ENCODE measurements around the gene METTL26. TPM values are rescaled to one million over a fixed set of nuclear protein-coding genes. Genes with fewer than 3 reads are reported as not detected.

METTL26 gene
- total RNA-seq = 69.9 and 100 TPM in 2 replicates

DNA sequence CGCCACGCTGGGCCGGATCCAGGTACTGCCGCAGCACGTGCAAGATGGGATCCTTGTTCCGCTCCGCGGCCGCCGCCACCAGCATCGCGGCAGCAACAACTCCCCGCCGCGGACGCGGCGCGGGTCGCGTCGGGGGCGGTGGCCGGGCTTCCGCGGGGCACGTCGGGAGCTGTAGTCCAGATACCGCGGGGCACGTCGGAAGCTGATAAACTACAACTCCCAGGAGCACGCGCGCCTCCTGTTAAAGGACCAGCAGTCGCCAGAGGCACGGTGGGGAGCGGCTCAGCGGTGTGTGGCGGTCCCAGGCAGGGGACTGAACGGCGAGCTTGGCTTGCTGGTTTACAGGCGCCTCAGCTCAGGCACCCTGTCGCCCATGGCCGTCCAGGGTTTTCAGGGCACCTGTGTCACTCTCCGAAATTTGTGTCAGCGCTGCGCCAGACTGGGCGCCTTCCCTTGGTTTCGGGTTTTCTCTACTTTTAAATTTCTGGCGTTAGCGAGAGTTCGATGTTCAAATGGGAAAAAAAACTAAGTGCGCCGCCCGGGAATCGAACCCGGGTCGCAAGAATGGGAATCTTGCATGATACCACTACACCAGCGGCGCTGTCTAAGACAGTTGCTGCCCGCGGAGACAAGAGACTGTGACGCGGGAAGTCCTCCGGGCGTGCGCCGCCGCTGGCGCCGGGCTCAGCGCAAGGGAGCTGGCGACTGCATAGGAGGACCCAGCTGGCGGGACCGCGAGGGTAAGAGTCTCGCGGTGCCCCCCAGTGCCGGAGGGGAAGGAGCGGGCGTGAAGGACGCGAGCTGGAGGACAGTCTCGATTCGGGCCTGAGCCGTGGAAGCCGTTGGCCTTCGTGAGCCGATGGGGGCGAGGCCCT lies at the start of gene METTL26:
METTL26 (minus strand) TSS at position 100 of the 875 bp plus-strand sequence; CDS start at position 85, 15 bp downstream.

DNA sequence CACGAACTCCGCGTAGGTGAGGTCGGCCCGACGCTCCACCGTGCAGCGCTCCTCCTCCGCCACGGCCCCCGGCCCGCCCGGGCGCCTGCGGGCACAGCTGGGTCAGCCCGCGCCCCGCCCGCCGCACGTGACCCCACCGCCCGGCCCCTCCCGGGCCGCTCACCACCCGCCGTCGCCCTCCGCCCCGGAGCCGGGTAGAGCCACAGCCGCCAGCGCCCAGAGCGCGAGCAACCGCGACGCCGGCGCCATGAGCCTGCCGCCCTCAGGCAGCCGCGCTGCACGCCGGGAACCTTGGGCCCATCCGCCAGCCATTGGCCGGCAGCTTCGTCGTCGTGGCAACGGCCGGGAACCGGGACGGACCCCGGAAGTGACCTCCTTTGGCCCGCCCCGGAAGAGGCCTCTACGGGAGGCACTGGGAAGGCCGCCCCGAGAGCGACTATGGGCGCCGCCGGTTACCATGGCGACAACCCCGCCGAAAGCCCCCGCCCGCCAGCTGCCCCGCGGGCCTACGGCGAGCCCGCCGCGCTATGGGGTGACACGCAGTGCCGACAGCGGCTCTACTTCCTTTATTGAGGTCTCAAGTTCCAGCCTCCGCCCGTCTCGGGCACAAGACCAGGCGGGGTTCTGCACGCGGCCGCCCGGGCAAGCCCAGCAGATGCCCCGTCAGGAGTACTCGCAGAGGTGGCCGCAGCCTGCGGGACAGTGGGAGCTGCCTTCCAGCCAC lies 48.1 kb upstream of the METTL26 start, which contains the start of gene JMJD8:
JMJD8 (minus strand) TSS at position 264 of the 724 bp plus-strand sequence; CDS start at position 249, 15 bp downstream.

DNA sequence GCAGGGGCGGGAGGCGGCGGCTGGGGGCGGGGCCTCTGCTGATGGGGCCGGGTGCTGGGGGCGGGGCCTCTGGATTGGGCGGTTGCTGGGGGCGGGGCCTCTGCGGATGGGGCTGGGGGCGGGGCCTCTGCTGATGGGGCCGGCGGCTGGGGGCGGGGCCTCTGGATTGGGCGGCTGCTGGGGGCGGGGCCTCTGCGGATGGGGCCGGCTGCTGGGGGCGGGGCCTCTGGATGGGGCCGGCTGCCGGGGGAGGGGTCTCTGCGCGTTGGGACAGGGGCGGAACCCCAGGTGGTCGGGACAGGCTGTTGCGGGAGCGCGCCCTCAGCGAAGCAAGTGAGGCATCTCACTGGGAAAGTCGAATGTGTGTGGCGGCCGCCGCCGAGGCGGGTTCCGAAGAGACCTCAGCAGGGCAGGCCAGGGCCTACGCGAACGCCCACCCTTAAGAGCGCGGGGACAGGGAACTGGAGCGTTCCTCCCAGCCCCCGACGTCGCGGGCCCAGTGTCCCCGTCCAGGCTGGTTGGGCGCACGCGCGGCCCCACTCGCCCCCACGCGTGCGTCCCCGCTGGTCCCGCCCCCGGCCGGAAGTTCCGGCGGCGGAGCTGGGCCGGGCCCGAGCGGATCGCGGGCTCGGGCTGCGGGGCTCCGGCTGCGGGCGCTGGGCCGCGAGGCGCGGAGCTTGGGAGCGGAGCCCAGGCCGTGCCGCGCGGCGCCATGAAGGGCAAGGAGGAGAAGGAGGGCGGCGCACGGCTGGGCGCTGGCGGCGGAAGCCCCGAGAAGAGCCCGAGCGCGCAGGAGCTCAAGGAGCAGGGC lies 43.9 kb upstream of the METTL26 start, which contains the start of gene STUB1:
STUB1 (plus strand) TSS at position 597 of the 811 bp plus-strand sequence; CDS start at position 713, 116 bp downstream.

DNA sequence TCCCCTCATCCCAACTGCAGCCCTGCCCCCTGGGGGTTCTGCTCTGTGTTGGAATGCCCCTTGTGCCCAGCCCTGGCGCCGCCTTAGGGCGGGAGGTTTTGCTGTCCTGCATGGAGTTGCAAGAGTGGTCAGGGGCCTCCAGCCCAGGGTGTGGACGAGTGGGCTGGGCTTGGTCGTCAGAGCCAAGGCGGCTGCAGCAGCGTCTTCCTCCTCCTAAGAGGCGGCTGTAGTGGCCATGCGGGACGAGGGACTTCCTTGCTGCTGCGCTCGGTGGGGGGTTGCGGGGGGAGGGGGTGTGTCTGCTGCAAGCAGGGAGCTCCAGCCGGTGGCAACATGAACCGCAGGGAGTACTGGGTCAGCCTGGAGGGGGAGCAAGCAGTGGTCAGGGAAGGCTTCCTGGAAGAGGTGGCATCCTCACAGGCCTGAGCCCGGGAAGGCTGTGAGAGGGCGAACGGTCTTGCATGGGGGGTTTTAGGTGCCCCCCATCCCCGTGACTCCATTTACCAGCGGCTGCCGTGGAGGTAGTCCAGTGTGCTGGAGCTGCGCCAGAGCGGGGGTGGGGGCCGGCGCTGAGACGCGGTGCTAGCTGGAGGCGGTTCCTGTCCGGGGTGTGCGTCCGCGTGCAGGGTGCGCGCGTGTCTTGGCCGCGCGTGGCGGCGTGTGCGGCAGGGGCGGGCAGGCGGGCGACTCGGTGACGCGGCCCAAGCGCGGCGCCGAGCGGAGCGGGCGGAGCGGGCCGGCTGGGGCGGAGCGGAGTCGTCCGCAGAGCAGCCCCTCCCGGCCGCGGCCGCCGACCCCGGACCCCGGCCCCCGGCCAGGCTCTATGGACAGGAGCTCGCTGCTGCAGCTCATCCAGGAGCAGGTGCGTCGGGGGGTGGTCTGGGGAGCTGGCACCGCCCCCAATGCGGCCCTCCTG lies 39.1 kb upstream of the METTL26 start, which contains the start of gene RHBDL1:
RHBDL1 (plus strand) TSS at position 704 of the 916 bp plus-strand sequence; CDS start at position 824, 120 bp downstream.

DNA sequence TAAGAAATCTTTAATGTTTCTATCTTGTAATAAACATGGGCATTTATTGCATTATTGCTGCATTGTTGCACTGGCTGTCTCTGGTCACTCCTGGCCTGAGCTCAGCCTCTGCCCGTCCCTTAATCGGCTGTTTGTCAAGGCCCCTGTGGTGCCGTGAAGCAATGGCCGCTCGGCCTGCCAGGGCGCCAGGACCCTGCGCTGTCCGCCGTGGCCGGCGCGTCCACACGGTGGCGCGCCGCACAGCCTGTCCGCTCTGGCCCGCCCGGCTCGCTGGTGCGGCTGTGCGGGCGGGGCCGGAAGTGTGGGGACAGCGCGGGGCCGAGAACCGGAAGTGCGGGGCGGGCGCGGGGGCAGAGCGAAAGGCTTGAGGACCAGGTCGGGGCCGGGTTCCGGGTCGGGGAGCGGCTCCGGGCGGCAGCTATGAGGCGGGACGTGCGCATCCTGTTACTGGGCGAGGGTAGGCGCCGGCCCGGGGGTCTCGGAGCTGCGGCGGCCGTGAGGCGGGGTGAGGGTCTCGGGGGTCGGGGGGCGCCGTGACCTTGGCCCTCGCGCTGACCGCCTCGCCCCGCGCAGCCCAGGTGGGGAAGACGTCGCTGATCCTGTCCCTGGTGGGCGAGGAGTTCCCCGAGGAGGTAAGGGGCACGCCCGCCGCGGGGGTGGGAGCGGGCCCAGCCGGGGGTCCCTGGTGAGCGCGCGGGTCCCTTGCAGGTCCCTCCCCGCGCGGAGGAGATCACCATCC lies 31.8 kb upstream of the METTL26 start, which contains the start of gene RHOT2:
RHOT2 (plus strand) TSS at position 353 of the 739 bp plus-strand sequence; CDS start at position 421, 68 bp downstream.

DNA sequence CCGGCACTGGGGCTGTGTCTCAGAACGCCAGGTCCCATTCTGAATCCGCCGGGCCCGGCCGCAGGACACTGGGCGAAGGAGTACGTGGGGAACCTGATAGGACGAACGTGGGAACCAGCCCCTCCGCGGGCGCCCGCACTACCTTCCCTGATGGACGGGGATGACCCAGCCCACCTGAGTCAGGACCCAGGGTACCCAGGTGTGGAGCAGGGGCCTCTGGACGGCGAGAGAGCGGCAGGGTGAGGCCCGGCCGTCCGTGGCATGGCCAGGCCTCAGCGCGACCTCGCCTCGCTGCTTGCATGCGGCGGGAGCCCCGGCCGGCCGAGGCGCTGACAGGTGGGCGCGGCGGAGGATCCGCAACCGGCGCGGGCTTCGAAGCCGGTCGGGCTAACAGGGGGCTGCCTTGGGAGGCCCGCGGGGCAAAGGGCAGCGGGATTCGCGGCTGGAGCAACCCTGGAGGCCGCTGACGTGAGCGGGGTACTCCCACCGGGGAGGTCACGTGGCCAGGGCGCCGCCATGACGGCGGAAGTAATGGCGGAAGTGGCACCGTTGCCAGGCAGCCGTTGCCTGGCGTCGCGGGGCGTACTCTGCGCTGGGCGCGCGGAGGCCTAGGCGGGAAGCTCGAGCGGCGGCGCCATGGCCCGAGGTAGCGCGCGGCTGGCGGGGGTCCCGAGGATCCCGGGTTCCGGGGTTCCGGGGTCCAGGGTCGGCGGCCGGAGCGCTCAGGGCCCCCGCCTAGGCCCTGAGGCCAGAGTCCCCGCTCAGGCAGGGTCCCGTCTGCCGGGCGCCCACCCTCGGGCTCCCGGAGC lies 12.9 kb upstream of the METTL26 start, which contains the start of gene WDR90:
WDR90 (plus strand) TSS at position 585 of the 809 bp plus-strand sequence; CDS start at position 637, 52 bp downstream.

DNA sequence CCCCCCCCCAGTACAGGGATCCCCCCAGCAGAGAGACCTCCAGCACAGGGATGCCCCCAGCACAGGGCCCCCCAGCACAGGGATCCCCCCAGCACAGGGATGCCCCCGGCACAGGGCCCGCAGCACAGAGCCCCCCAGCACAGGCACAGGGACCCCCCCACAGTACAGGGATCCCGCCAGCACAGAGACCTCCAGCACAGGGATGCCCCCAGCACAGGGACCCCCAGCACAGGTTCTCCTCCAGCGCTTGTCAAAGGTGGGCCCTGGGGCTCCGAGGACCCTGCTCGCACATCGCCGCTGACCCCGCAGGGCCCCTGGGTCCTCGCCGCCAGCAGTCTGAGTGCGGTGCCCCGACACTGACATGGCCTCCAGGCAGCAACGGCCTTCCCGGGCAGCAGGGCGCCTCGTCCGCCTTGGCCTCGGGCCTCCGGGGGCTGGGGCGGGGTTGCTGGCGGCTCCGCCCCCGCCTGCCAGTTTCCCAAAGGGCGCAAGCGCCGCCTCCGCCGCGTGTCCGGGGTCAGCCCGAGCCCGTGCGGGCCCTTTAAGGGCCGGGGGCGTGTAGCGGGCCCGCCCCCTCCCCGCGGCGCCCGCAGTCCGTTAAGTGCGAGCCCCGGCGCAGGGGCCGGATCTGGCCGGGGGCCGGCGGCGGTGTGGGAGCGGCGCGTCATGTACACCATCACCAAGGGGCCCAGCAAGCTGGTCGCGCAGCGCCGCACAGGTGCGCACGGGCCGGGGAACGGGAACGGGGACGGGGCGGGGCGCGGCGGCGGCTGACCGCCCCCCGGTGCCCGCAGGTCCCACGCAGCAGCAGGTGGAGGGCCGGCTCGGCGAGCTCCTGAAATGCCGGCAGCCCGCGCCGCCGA lies 5.5 kb upstream of the METTL26 start, which contains the start of gene MCRIP2:
MCRIP2 (plus strand) TSS at position 503 of the 863 bp plus-strand sequence; CDS start at position 667, 164 bp downstream.

DNA sequence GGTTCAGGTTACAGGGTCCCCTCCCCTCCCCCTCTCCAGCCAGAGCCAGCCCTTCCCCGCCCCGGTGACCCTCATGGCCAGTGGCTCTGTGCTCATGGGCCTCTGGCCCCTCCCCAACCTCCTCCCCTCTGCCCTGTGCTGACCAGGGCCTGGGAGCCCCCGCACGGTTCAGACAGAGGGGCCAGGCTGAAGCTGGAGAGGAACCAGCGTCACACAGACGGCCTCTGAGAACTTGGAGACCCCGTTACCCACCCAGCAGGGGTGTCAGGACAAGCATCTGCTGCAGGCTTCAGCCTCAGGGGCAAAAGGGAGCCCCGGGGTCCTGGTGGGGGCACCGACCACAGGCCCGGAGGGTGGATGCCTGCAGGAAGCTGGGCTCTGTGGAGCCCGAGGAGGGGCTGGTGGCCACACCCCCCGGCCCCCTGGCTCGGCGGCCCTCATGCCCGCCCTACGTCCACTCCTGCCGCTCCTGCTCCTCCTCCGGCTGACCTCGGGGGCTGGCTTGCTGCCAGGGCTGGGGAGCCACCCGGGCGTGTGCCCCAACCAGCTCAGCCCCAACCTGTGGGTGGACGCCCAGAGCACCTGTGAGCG lies 5.2 kb downstream of the METTL26 start, which contains the start of gene WFIKKN1:
WFIKKN1 (plus strand) TSS at position 171 of the 591 bp plus-strand sequence; CDS start at position 440, 269 bp downstream.

DNA sequence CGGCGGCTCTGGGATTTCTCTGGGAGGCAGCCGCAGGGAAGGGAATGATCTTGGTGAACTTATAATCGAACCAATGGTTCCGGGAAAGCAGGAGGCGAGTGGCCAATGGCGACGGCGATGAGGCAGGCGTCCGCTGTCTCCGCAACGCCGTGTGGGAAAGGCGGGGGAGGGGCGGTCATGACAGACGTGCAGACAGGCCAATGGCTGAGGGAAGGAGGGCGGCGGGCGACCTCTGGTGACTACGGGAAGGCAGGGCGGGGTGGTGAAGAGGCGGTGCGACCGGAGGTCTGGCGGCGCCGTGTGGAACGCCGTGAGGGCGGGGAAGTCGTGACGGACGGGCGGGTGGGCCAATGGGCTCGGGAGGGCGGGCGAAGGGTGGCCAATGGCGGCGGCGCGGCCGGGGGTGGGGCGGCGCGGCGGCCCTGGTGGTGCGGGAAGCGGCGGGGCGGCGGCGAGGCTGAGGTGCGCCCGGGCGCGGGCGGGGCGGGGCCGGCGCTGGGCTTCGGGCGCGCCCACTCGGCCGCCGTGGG lies 46.4 kb downstream of the METTL26 start, which contains the start of gene RAB40C:
RAB40C (plus strand) TSS at position 409 of the 530 bp plus-strand sequence. CDS start 226 bp downstream, outside the sequence.

Other genes with a start within 250 kb of the METTL26 start
- gene NME4, start 239.1 kb downstream of the METTL26 start, total RNA-seq = 37.5 and 66.2 TPM in 2 replicates
- gene DECR2, start 234.4 kb downstream of the METTL26 start, total RNA-seq = 14.4 and 15.9 TPM in 2 replicates
- 18.4 and 23.0 TPM in 2 replicates for gene RAB11FIP3, start 210.7 kb downstream of the METTL26 start, total RNA-seq
- 41.7 and 58.5 TPM in 2 replicates for gene CAPN15, start 108.6 kb downstream of the METTL26 start, total RNA-seq
- 0.11 TPM in 1 of 2 replicates, not detected in the other for gene PRR35, start 75.9 kb downstream of the METTL26 start, total RNA-seq
- 1.8 and 2.0 TPM in 2 replicates for gene NHLRC4, start 69.3 kb downstream of the METTL26 start, total RNA-seq
- gene PIGQ, start 66.3 kb downstream of the METTL26 start, total RNA-seq = 27.9 and 35.5 TPM in 2 replicates
- 15.1 and 18.0 TPM in 2 replicates for gene RAB40C, start 46.2 kb downstream of the METTL26 start, total RNA-seq
- gene WFIKKN1, start 5.3 kb downstream of the METTL26 start, total RNA-seq = 0.25 and 0.33 TPM in 2 replicates
- 12.2 and 17.4 TPM in 2 replicates for gene MCRIP2, start 5.5 kb upstream of the METTL26 start, total RNA-seq
- 14.6 and 22.6 TPM in 2 replicates for gene WDR90, start 13.1 kb upstream of the METTL26 start, total RNA-seq
- 46.5 and 57.7 TPM in 2 replicates for gene RHOT2, start 31.8 kb upstream of the METTL26 start, total RNA-seq
- 2.9 and 5.9 TPM in 2 replicates for gene RHBDL1, start 39.4 kb upstream of the METTL26 start, total RNA-seq
- gene STUB1, start 44.1 kb upstream of the METTL26 start, total RNA-seq = 135 and 164 TPM in 2 replicates
- gene JMJD8, start 48.0 kb upstream of the METTL26 start, total RNA-seq = 26.1 and 34.5 TPM in 2 replicates
- gene WDR24, start 54.1 kb upstream of the METTL26 start, total RNA-seq = 5.5 and 6.2 TPM in 2 replicates
- 0.37 and 0.44 TPM in 2 replicates for gene FBXL16, start 69.5 kb upstream of the METTL26 start, total RNA-seq
- gene METRN, start 78.8 kb upstream of the METTL26 start, total RNA-seq = 47.1 and 79.5 TPM in 2 replicates
- gene ANTKMT, start 84.8 kb upstream of the METTL26 start, total RNA-seq = 42.5 and 43.4 TPM in 2 replicates
- gene CCDC78, start 90.1 kb upstream of the METTL26 start, total RNA-seq = 4.2 and 4.8 TPM in 2 replicates
- 21.7 and 29.0 TPM in 2 replicates for gene HAGHL, start 90.8 kb upstream of the METTL26 start, total RNA-seq
- gene CIAO3, start 104.7 kb upstream of the METTL26 start, total RNA-seq = 35.2 and 35.3 TPM in 2 replicates
- under 0.01 and 0.12 TPM in 2 replicates for gene MSLN, start 124.4 kb upstream of the METTL26 start, total RNA-seq
- 20.6 and 26.0 TPM in 2 replicates for gene RPUSD1, start 152.1 kb upstream of the METTL26 start, total RNA-seq
- 13.5 and 36.5 TPM in 2 replicates for gene CHTF18, start 152.3 kb upstream of the METTL26 start, total RNA-seq
- not detected in 2 replicates for gene GNG13, start 164.4 kb upstream of the METTL26 start, total RNA-seq

All from uterine smooth muscle cell (primary cell).